ENCODE results near the gene PCDHGC4. TPM values are rescaled to one million over a fixed set of nuclear protein-coding genes. Genes with fewer than 3 reads are reported as not detected.

PCDHGC4 gene
- polyA plus RNA-seq, 1 donor, result 1.7 TPM

GRCh38 chr5:141532726-141533125 is 47.9 kb downstream of the PCDHGC4 start:
- no peak for DNase-seq

- DNase-seq, result no peak
Observed at GRCh38 chr5:141533897-141534296, 49.1 kb downstream of the PCDHGC4 start.

GRCh38 chr5:141534492-141535213 is 49.8 kb downstream of the PCDHGC4 start:
- no peak for DNase-seq

Other genes starting within 250 kb of the PCDHGC4 start
- 9.4 TPM for gene PCDHB15, start 239.6 kb upstream of the PCDHGC4 start, polyA plus RNA-seq (ENCODE audit: insufficient read length)
- not detected for gene SLC25A2, start 181.0 kb upstream of the PCDHGC4 start, polyA plus RNA-seq (ENCODE audit: insufficient read length)
- 76.5 TPM for gene TAF7, start 164.2 kb upstream of the PCDHGC4 start, polyA plus RNA-seq (ENCODE audit: insufficient read length)
- 0.77 TPM for gene PCDHGA1, start 154.5 kb upstream of the PCDHGC4 start, polyA plus RNA-seq (ENCODE audit: insufficient read length)
- gene PCDHGA2, start 146.3 kb upstream of the PCDHGC4 start, polyA plus RNA-seq (ENCODE audit: insufficient read length), result 2.1 TPM
- 1.0 TPM for gene PCDHGA3, start 141.2 kb upstream of the PCDHGC4 start, polyA plus RNA-seq (ENCODE audit: insufficient read length)
- gene PCDHGB1, start 134.9 kb upstream of the PCDHGC4 start, polyA plus RNA-seq (ENCODE audit: insufficient read length), result 0.45 TPM
- gene PCDHGA4, start 130.0 kb upstream of the PCDHGC4 start, polyA plus RNA-seq (ENCODE audit: insufficient read length), result 1.6 TPM
- gene PCDHGB2, start 125.0 kb upstream of the PCDHGC4 start, polyA plus RNA-seq (ENCODE audit: insufficient read length), result 2.8 TPM
- gene PCDHGA5, start 120.9 kb upstream of the PCDHGC4 start, polyA plus RNA-seq (ENCODE audit: insufficient read length), result 2.6 TPM
- 1.8 TPM for gene PCDHGB3, start 114.8 kb upstream of the PCDHGC4 start, polyA plus RNA-seq (ENCODE audit: insufficient read length)
- gene PCDHGA6, start 111.1 kb upstream of the PCDHGC4 start, polyA plus RNA-seq (ENCODE audit: insufficient read length), result 4.4 TPM
- gene PCDHGA7, start 102.3 kb upstream of the PCDHGC4 start, polyA plus RNA-seq (ENCODE audit: insufficient read length), result 1.6 TPM
- 2.6 TPM for gene PCDHGB4, start 97.3 kb upstream of the PCDHGC4 start, polyA plus RNA-seq (ENCODE audit: insufficient read length)
- 0.80 TPM for gene PCDHGA8, start 92.4 kb upstream of the PCDHGC4 start, polyA plus RNA-seq (ENCODE audit: insufficient read length)
- gene PCDHGB5, start 87.1 kb upstream of the PCDHGC4 start, polyA plus RNA-seq (ENCODE audit: insufficient read length), result 4.1 TPM
- gene PCDHGA9, start 82.3 kb upstream of the PCDHGC4 start, polyA plus RNA-seq (ENCODE audit: insufficient read length), result 4.4 TPM
- 4.0 TPM for gene PCDHGB6, start 77.0 kb upstream of the PCDHGC4 start, polyA plus RNA-seq (ENCODE audit: insufficient read length)
- gene PCDHGA10, start 72.0 kb upstream of the PCDHGC4 start, polyA plus RNA-seq (ENCODE audit: insufficient read length), result 1.6 TPM
- 9.9 TPM for gene PCDHGB7, start 67.4 kb upstream of the PCDHGC4 start, polyA plus RNA-seq (ENCODE audit: insufficient read length)
- 3.0 TPM for gene PCDHGA11, start 64.0 kb upstream of the PCDHGC4 start, polyA plus RNA-seq (ENCODE audit: insufficient read length)
- 2.4 TPM for gene PCDHGA12, start 54.5 kb upstream of the PCDHGC4 start, polyA plus RNA-seq (ENCODE audit: insufficient read length)
- 119 TPM for gene PCDHGC3, start 9.1 kb upstream of the PCDHGC4 start, polyA plus RNA-seq (ENCODE audit: insufficient read length)
- gene PCDHGC5, start 4.1 kb downstream of the PCDHGC4 start, polyA plus RNA-seq (ENCODE audit: insufficient read length), result 1.1 TPM
- gene DIAPH1, start 134.0 kb downstream of the PCDHGC4 start, polyA plus RNA-seq (ENCODE audit: insufficient read length), result 22.7 TPM
- gene HDAC3, start 151.8 kb downstream of the PCDHGC4 start, polyA plus RNA-seq (ENCODE audit: insufficient read length), result 48.3 TPM
- 0.12 TPM for gene RELL2, start 152.0 kb downstream of the PCDHGC4 start, polyA plus RNA-seq (ENCODE audit: insufficient read length)
- 7.6 TPM for gene FCHSD1, start 166.4 kb downstream of the PCDHGC4 start, polyA plus RNA-seq (ENCODE audit: insufficient read length)
- 13.9 TPM for gene ARAP3, start 197.2 kb downstream of the PCDHGC4 start, polyA plus RNA-seq (ENCODE audit: insufficient read length)

Data from hindlimb muscle (tissue), 1 donor.